Stimulated activated CD8-positive, alpha-beta memory T cell treated with anti-CD3 and anti-CD28 coated beads, Interleukin-2, amount 100 ng/mL, for 48 hours (primary cell): ENCODE measurements around the gene IFT27.

ENCODE experiments used
- DNase-seq, 2 donors: peaks; one replicate each; pipeline ENCODE4 v3.0.0-alpha.2; 2020; ENCODE audit warnings: low read depth in 2 of 2

The IFT27 gene

GRCh38 chr22:36725366-36726006, 50.4 kb downstream of the IFT27 start:
- no peak for DNase-seq

GRCh38 chr22:36724836-36725235, 51.1 kb downstream of the IFT27 start:
- no peak for DNase-seq

- DNase-seq: no peak
Observed at GRCh38 chr22:36722055-36722454, 53.9 kb downstream of the IFT27 start.

- DNase-seq: no peak
Observed at GRCh38 chr22:36715647-36716046, 60.3 kb downstream of the IFT27 start.

GRCh38 chr22:36714110-36714509, 61.8 kb downstream of the IFT27 start:
- DNase-seq: no peak

- no peak for DNase-seq
Observed at GRCh38 chr22:36713436-36713835, 62.5 kb downstream of the IFT27 start.
